Stimulated activated naive CD4-positive, alpha-beta T cell treated with Interleukin-2 at 50 U/mL for 16 hours (primary cell): Measurements from ENCODE around the gene NOSTRIN.
"Not testable (repeated sequence)": the region's sequence is repeated elsewhere in the genome, so short reads cannot be mapped to it uniquely, and the experiment has no call there.

ENCODE experiments used
- DNase-seq: peaks from one replicate; lab custom pipeline; 2025; lab: John Stamatoyannopoulos, UW

NOSTRIN gene

GRCh38 chr2:168790226-168790902 lies 12.1 kb upstream of the NOSTRIN start:
- no peak for DNase-seq

GRCh38 chr2:168791140-168791539 lies 11.3 kb upstream of the NOSTRIN start:
- not testable (repeated sequence) for DNase-seq

GRCh38 chr2:168793596-168793995 lies 8.8 kb upstream of the NOSTRIN start:
- DNase-seq, result no peak

DNA sequence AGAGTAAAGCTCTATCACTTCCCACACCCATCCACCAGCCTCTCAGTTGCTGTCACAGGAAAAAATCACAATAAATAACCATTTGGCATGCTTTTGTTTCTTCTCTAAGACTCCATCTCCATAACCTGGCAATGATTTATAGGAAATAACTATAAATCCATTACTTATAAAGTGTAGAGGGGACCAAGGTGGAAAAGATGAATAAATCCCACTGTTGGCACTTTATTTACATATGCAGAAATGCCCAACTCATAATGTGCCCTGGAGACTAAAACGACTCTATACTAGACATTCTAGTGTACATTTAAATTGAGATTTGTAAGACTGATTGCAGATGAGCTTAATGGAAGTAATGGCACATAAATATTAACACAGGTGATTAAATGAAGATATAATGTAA lies 7.5 kb upstream of the NOSTRIN start:
- DNase-seq, result no peak

- no peak for DNase-seq
These were observed 6.3 kb upstream of the NOSTRIN start for GRCh38 chr2:168796090-168796577.

- no peak for DNase-seq
These were observed 5.7 kb upstream of the NOSTRIN start for GRCh38 chr2:168796583-168797285.

GRCh38 chr2:168797286-168797655 lies 5.2 kb upstream of the NOSTRIN start:
- DNase-seq, result no peak

DNA sequence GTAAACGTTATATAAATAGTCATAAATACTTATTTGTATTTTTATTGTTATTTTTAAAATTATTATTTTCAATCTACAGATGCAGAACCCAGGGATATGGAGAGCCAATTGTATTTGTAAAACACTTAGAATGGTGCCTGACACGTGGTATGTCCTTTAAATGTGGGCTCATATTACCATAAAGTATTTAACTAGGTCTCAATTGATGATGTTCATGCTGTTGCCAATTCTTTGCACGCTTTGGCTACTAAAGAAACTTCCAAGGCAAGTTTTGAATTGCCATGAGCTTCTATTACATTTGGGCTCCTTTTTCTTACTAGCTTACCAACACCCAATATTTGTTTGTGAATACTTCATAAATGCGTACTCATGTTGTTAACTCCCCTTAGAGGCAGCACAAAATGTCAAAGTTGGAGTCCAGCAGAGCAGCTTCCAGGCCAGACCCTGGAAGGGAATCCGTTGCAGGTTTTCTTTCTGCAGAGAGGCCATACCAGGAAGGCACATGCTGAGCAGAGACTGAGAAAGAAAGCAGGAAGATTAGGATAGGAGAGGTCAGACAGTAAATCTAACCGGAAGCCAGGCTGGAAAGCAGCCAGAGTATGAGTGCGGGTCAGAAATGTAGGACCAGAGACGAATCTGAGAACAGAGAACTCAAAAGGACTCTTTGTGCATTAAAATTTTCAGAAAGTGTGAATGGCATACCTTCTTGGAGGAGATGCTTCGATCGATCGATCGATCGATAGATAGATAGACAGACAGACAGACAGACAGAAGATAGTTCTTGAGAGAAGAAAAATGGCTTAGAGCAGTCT lies 4.2 kb upstream of the NOSTRIN start:
- no peak for DNase-seq

DNA sequence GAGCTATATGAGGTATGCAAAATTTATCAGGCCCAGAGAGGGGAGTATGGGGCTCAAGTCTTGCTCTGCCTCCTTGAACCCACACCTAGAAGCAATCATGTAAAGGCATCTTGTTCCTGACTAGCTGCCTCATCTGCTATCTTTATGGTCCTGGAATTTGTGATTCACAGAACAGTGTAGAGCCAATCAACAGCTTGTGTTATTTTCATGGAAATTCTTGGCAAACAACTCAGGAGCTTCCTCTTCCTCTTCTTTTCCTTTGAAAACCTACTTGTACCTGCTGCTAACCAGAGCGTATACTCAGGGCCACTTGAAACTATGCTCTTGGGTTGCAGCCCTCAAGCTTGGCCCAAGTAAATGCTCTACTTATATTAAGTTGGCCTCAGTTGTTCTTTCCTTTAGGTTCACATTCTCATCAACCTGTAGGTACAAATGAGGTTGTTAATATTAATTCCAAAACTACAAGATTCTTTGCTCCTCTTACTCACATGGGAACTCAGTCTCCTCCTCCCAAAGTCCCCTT lies 3.5 kb upstream of the NOSTRIN start:
- no peak for DNase-seq

DNA sequence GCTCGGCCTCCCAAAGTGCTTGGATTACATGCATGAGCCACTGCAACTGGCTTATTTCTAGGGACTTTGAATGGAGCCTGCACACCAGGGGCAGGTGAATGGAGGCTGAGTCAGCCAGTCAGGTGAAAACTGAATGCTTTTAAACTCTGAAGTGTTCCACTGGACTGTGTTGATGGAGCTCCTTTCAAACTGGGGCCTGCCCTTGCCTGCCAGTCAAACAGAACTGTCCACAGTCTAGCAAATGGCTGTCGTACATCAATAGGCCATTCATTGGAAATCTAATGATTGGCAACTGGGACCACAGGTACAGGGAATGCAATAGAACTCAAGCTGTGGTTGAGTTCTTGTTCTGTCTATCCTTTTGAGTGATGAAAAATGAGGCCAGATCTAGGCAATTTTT lies 966 bp upstream of the NOSTRIN start:
- no peak for DNase-seq

DNA sequence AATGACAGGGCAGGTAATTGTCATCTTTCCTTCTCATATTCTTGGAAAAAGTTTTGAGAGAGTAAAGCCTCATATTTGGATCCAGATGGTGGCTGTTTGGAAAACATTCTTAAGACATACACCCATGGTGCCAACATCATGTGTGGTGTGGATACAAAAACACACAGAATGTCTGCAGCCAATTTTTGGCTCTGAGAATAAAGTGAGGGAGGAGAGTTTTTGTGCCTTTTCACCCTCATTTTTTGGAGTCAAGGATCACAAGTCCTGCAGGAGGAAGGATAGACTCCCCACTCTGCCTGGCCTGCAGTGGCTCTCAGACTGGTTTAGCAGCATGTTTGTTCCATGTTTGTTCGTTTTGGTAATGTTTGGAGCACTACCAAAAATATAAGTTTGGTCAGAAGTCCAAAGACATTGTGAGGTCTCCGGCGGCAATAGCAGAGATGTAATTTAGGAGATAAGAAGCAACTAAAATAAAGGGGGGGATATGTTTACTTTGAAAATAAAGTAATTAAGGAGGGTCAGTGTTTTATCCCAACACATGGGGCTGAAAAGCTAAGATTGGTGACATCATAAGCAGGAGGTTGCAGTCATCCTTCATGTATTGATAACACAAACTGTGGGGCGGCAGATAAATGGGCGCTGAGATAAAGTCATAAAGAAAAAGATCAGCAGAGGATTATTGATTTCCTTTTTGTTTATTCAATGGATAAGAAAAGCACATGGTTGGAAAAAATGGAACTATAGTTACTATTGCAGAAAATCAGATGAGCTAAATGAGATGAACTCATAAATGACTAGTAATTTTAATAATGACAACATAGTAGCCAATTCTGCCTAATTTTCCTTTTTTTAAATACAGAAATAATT lies 655 bp downstream of the NOSTRIN start:
- no peak for DNase-seq

DNA sequence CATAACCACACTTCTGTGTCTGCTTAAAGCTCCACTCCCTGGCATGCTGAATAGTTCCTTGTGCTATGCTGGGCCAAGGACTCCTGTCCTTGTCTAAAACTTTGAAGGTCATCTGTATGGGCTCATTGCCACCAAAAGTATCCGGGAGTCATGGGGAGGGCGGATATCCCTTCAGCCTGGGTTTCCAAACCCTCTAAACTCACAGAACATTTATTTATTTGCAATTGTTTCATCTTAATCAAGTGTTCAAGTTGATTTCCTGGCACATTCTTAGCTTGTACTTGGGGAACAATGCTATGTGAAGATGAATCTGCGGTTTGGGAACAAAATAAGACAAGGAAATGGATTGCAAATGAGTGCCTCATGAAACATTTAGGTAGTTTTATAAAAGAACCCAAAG lies 1.8 kb downstream of the NOSTRIN start:
- no peak for DNase-seq

DNA sequence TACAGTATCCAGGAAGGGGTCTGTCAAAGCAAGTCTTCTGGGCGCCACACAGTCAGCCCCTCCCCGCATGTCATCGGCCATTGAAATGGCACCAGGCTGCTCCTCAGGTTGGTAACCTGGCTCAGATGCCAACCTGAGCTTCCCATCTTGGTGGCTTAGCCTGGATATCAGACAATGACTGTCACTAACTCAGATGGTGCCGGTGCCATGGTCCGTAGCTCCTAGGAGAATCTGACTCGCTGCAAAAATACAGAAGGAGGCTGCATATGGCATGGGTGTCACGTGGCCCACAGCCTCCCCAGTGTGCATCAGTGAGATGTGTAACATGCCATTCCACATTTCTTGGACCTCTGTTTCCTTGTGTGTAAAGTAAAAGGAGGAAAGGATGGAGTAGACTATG lies 3.2 kb downstream of the NOSTRIN start:
- no peak for DNase-seq

- no peak for DNase-seq
These were observed 7.1 kb downstream of the NOSTRIN start for GRCh38 chr2:168809537-168809936.

DNA sequence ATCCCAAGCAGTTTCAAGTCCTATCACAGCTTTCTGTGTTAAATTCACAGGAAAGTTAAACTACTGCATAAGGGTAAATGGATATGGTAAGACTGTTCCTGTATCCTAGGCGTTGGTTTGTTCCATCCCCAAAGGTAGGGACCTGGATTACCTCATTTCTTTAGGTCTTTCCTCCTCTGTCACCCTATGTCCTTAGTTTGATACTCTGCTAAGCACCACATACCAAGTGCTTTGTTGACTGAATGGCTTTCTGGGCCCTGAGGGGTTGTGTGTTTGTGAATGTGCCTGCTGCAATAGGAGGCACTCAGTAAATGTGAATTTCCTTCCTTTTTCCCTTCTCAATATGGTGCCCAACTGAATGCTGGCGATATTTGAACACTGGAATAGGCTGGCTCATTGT lies 7.8 kb downstream of the NOSTRIN start:
- DNase-seq, result no peak

DNA sequence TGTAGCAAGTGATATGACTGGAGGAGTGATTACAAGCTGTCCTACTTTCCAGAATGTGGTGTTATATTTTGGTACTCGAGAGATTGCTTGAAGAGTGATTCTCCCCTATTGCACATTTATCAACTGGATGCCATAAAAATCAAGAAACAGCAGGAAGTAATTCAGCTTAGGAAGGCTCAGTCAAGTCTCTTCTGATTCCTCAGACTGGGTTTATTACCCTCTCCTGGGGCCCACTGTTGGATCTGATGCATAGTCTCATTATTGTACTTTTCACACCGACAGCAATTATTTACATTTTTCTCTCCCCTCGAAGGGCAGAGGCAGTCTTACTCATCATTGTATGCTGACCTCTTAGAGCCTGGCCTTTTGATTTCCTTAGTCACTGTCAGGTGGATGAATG lies 9.3 kb downstream of the NOSTRIN start:
- no peak for DNase-seq

GRCh38 chr2:168814046-168814445 lies 11.6 kb downstream of the NOSTRIN start:
- DNase-seq, result no peak

DNA sequence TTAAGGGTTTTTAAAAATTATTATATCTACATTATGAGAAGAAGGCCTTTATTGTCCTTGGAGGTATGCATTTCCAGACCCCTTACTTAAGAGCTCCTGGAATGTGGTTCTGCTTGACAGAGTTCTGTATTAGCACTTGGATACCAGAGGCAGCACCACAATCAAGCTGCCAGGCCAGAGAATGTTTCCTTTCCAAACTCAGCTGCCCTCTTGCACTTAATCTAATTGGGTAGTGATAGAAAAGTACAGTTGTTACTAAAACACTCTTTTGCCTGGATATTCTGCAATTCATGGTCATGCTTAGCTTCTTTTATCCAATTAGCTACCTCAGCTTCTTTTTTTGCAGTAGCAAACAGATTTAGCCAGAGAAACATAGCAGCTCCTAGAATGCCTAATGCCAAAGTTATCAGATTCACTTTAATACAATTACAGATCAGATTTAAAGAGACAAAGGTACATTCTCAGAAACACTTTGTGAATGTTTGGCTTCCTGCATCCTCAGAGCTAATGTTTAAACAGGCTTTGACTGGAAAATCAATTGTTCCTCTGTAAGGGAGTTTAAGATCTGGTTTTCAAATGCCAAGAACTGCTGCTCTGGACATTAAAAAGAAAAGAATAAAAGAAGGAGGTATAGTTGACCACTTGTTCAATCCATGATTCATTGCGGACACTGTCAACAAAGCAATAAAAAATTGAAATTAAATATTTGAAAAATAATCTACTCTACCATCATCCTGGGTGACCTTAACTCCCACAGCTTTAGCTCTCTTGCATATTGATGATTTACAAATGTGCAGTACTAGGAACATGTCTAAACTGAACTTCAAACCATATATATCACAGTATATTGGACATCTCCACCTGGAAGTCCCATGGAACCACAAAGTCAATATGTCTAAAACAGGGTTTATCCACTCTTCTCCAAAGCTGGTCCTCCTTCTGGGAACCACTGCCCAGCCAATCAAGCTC lies 12.8 kb downstream of the NOSTRIN start:
- no peak for DNase-seq

DNA sequence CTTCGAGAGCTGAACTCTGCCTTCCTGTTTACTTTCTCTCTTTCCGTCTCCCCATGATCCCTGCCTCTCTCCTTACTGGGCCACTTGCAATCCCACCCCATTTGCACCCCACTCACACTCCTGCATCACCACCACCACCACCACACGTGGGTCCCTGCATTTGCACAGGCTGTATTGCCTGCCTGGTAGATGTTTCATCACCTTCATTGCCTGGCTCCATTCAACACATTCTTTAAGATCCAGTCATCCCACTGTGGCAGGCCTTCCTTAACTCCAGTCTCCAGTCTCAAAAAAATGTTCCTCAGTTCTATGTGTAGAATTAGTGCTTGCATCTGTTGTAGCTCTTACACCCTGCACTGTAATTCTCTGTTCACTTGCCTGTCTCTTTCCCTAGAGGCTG lies 13.9 kb downstream of the NOSTRIN start:
- no peak for DNase-seq

- DNase-seq, result no peak
These were observed 16.7 kb downstream of the NOSTRIN start for GRCh38 chr2:168819050-168819715.
